HG03442 (cell line): ENCODE data around the gene MRPL1.
"Not testable (repeated sequence)": the region's sequence is repeated elsewhere in the genome, so short reads cannot be mapped to it uniquely, and the experiment has no call there.

ENCODE experiments used
- ATAC-seq: cut with Tn5 transposase; IDR thresholded peaks from one replicate; pipeline ENCODE4 v1.9.1; 2021; ENCODE audit warnings: mild to moderate bottlenecking, moderate library complexity; ENCODE audit not compliant: unreplicated experiment

Gene MRPL1

GRCh38 chr4:77911842-77912450 lies 49.3 kb downstream of the MRPL1 start:
- ATAC-seq, result peak; percentile 75

- no peak for ATAC-seq
These were observed 50.7 kb downstream of the MRPL1 start for GRCh38 chr4:77913348-77913747.

- no peak for ATAC-seq
These were observed 54.4 kb downstream of the MRPL1 start for GRCh38 chr4:77917075-77917474.

- no peak for ATAC-seq
These were observed 55.0 kb downstream of the MRPL1 start for GRCh38 chr4:77917601-77918000.

GRCh38 chr4:77920371-77920770 lies 57.7 kb downstream of the MRPL1 start:
- no peak for ATAC-seq

GRCh38 chr4:77921701-77922100 lies 59.1 kb downstream of the MRPL1 start:
- no peak for ATAC-seq

GRCh38 chr4:77922158-77923094 lies 59.8 kb downstream of the MRPL1 start:
- no peak for ATAC-seq

GRCh38 chr4:77927991-77928925 lies 65.6 kb downstream of the MRPL1 start:
- ATAC-seq, result no peak

- no peak for ATAC-seq
These were observed 67.6 kb downstream of the MRPL1 start for GRCh38 chr4:77930154-77930639.

- no peak for ATAC-seq
These were observed 68.2 kb downstream of the MRPL1 start for GRCh38 chr4:77930876-77931275.

GRCh38 chr4:77931452-77932135 lies 69.0 kb downstream of the MRPL1 start:
- ATAC-seq, result no peak

GRCh38 chr4:77938560-77938959 lies 75.9 kb downstream of the MRPL1 start:
- no peak for ATAC-seq

GRCh38 chr4:77945929-77946328 lies 83.3 kb downstream of the MRPL1 start:
- not testable (repeated sequence) for ATAC-seq

- ATAC-seq, result no peak
These were observed 87.6 kb downstream of the MRPL1 start for GRCh38 chr4:77950203-77950602.

GRCh38 chr4:77952457-77952856 lies 89.8 kb downstream of the MRPL1 start:
- ATAC-seq, result no peak

- no peak for ATAC-seq
These were observed 92.1 kb downstream of the MRPL1 start for GRCh38 chr4:77954690-77955089.

- ATAC-seq, result no peak
These were observed 94.3 kb downstream of the MRPL1 start for GRCh38 chr4:77956917-77957316.

GRCh38 chr4:77958897-77959296 lies 96.3 kb downstream of the MRPL1 start:
- no peak for ATAC-seq

- no peak for ATAC-seq
These were observed 97.1 kb downstream of the MRPL1 start for GRCh38 chr4:77959566-77960338.

- ATAC-seq, result no peak
These were observed 97.7 kb downstream of the MRPL1 start for GRCh38 chr4:77960367-77960766.
